Gastrocnemius medialis (tissue), 4 donors: ENCODE data around the gene PILRB. TPM values are rescaled to one million over a fixed set of nuclear protein-coding genes. Genes with fewer than 3 reads are reported as not detected.
"Not testable (repeated sequence)": the region's sequence is repeated elsewhere in the genome, so short reads cannot be mapped to it uniquely, and the experiment has no call there.

ENCODE experiments used
- ATAC-seq, 2 donors: fragments of 150-250 bp; one replicate each; pipeline ENCODE4 v1.9.1; 2016
- DNase-seq, 2 donors: peaks; one replicate each; pipeline ENCODE4 v3.0.0-alpha.2; 2019
- H3K27ac ChIP-seq, 4 donors: fragments of 200-600 bp; sonication (generic); 1 replicate in 1 of 4; 2 replicates in 3 of 4; pipeline ENCODE4 v1.5.1; 2016 to 2018; ENCODE audit warnings: mild to moderate bottlenecking in 2 of 4, moderate library complexity in 1 of 4
- H3K27me3 ChIP-seq, 3 donors: fragments of 200-600 bp; sonication (generic) in 2 of 3; 1 replicate in 1 of 3; 2 replicates in 2 of 3; pipeline versions ENCODE4 v1.5.1 to v1.6.0; 2016 to 2019; ENCODE audit warnings: mild to moderate bottlenecking in 1 of 3, moderate library complexity in 1 of 3
- H3K36me3 ChIP-seq, 2 donors: fragments of 200-600 bp; sonication (generic) in 1 of 2; one replicate each; pipeline ENCODE4 v1.5.1; 2017 to 2018
- H3K4me1 ChIP-seq, 2 donors: fragments of 200-600 bp; sonication (generic) in 1 of 2; one replicate each; pipeline ENCODE4 v1.5.1; 2016 to 2017; ENCODE audit warnings: mild to moderate bottlenecking in 2 of 2
- H3K4me3 ChIP-seq, 4 donors: fragments of 200-600 bp; sonication (generic) in 3 of 4; 1 replicate in 1 of 4; 2 replicates in 3 of 4; pipeline ENCODE4 v1.5.1; 2016 to 2019; ENCODE audit warnings: mild to moderate bottlenecking in 2 of 4
- H3K9me3 ChIP-seq, 3 donors: fragments of 200-600 bp; sonication (generic) in 2 of 3; 1 replicate in 1 of 3; 2 replicates in 2 of 3; pipeline ENCODE4 v1.5.1; 2016 to 2019
- CTCF ChIP-seq, 5 experiments: fragments of 450-650 bp in 3 of 5; fragments of 200-600 bp in 2 of 5; sonication (generic) in 2 of 5; IDR thresholded peaks in 4 of 5; conservative IDR thresholded peaks in 1 of 5; 1 replicate in 4 of 5; 2 replicates in 1 of 5; pipeline ENCODE4 v1.5.1; 2016 to 2019; ENCODE audit warnings: antibody characterized with exemption in 5 of 5, mild to moderate bottlenecking in 3 of 5, moderate library complexity in 3 of 5
- POLR2A ChIP-seq, 2 donors: fragments of 450-650 bp; IDR thresholded peaks; one replicate each; pipeline ENCODE4 v1.6.1; 2017; ENCODE audit warnings: antibody characterized with exemption in 2 of 2, mild to moderate bottlenecking in 2 of 2, moderate library complexity in 2 of 2
- in situ Hi-C, 4 donors: fragments of 200-750 bp; cut with MboI; loops; one replicate each; pipeline versions ENCODE4 v1.15.0 to v1.8.0; 2017; ENCODE audit warnings: low sequenced_read_pairs in 4 of 4
- intact Hi-C: fragments of 100-400 bp; cut with DNase I; formaldehyde crosslinking; loops from one replicate; pipeline ENCODE4 v1.15.1; 2023; ENCODE audit warnings: low total_unique reads
- total RNA-seq, 4 donors: library from RNA; depleted of rRNA; stranded (reverse); fragments of >200 nt; gene quantifications; one replicate each; pipeline versions ENCODE4 v1.1.0 to v1.2.3, GENCODE V29; 2016

Gene PILRB
- total RNA-seq, 4 donors from 2014 or later: 11.8 to 32.4 (median 20.8) TPM

DNA sequence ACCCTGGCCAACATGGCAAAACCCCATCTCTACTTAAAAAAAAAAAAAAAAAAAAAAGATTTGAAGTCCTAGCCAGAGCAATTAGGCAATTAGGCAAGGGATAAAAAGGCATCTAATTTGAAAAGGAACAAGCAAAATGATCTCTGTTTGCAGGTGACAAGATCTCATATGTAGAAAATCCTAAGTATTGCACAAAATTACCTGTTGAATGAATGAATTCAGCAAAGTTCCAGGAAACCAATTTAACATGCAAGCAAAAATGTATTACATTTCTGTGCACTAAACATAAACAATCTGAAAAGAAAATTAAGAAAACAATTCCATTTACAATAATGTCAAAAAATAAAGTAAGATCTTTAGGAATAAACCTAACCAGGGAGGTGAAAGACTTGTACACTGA lies 5.2 kb downstream of the PILRB start:
- Histone ChIP-seq H3K27ac (no peak overlapping the region), H3K9me3 (no peaks in the 10 kb centered on the region), H3K4me3 (no peak overlapping the region), H3K36me3 (peaks cover 0 to 59% of the 10 kb centered on the region in 2 donors), H3K4me1 (peaks cover 0 to 5% of the 10 kb centered on the region in 2 donors), H3K27me3 (no peaks in the 10 kb centered on the region)
- in situ Hi-C loops (no loop called here), intact Hi-C loops (no loop called here)
- DNase-seq (no peak), ATAC-seq (no peak)
- TF ChIP-seq CTCF (IDR thresholded peaks at IDR 0.05 in 4 of 5, conservative IDR thresholded peaks at IDR 0.05 in 1 of 5) (no peak), POLR2A (IDR thresholded peaks at IDR 0.05) (no peak)

DNA sequence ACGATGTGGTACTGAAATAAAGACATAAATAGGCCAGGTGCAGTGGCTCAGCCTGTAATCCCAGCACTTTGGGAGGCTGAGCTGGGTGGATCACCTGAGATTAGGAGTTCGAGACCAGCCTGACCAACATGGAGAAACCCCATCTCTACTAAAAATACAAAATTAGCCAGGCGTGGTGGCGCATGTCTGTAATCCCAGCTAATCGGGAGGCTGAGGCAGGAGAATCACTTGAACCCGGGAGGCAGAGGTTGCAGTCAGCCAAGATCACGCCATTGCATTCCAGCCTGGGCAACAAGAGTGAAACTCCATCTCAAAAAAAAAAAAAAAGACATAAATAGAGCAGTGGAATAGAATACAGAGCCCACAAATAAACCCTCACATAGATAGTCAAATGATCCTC lies 5.9 kb downstream of the PILRB start:
- peaks cover 0 to 52% of the 10 kb centered on the region in 2 donors for H3K36me3 ChIP-seq
- H3K4me1 ChIP-seq, H3K27ac ChIP-seq, DNase-seq, ATAC-seq, H3K4me3 ChIP-seq, H3K27me3 ChIP-seq, H3K9me3 ChIP-seq, in situ Hi-C loops, intact Hi-C loops: not testable (repeated sequence)

- peaks cover 0 to 5% of the 10 kb centered on the region in 2 donors for H3K4me1 ChIP-seq
- in situ Hi-C loops: no loop called here
Observed at GRCh38 chr7:100364480-100364879, 6.6 kb downstream of the PILRB start.

GRCh38 chr7:100365998-100366367 lies 8.1 kb downstream of the PILRB start:
- not testable (repeated sequence) for H3K27ac ChIP-seq

More at GRCh38 chr7:100364480-100364879, 6.6 kb downstream of the PILRB start:
- Histone ChIP-seq H3K9me3 (no peaks in the 10 kb centered on the region), H3K27me3 (no peaks in the 10 kb centered on the region), H3K36me3 (peaks cover 0 to 45% of the 10 kb centered on the region in 2 donors), H3K27ac (no peak overlapping the region), H3K4me3 (no peak overlapping the region)
- no peak for ATAC-seq
- intact Hi-C loops: no loop called here
- TF ChIP-seq CTCF (IDR thresholded peaks at IDR 0.05 in 4 of 5, conservative IDR thresholded peaks at IDR 0.05 in 1 of 5) (no peak), POLR2A (IDR thresholded peaks at IDR 0.05) (no peak)
- DNase-seq: no peak

GRCh38 chr7:100366411-100367250 lies 8.7 kb downstream of the PILRB start:
- Histone ChIP-seq H3K36me3 (peaks cover 0 to 24% of the 10 kb centered on the region in 2 donors), H3K9me3 (no peaks in the 10 kb centered on the region), H3K27me3 (no peaks in the 10 kb centered on the region), H3K4me3 (no peak overlapping the region), H3K27ac (no peak overlapping the region), H3K4me1 (peaks cover 0 to 5% of the 10 kb centered on the region in 2 donors)
- TF ChIP-seq POLR2A (IDR thresholded peaks at IDR 0.05) (no peak), CTCF (IDR thresholded peaks at IDR 0.05 in 4 of 5, conservative IDR thresholded peaks at IDR 0.05 in 1 of 5) (no peak)
- ATAC-seq (no peak), DNase-seq (no peak)
- in situ Hi-C loops (no loop called here), intact Hi-C loops (no loop called here)

More at GRCh38 chr7:100365998-100366367, 8.1 kb downstream of the PILRB start:
- H3K27me3 ChIP-seq, H3K9me3 ChIP-seq, DNase-seq, in situ Hi-C loops, H3K4me1 ChIP-seq, ATAC-seq, H3K4me3 ChIP-seq, intact Hi-C loops: not testable (repeated sequence)
- H3K36me3 ChIP-seq: peaks cover 0 to 30% of the 10 kb centered on the region in 2 donors
